NK-92 (cell line): ENCODE data around the gene ETAA1.

Experiments used
- DNase-seq: peaks from one replicate; lab custom pipeline; 2025; ENCODE audit not compliant: unreplicated experiment; lab: John Stamatoyannopoulos, UW

Gene ETAA1

DNA sequence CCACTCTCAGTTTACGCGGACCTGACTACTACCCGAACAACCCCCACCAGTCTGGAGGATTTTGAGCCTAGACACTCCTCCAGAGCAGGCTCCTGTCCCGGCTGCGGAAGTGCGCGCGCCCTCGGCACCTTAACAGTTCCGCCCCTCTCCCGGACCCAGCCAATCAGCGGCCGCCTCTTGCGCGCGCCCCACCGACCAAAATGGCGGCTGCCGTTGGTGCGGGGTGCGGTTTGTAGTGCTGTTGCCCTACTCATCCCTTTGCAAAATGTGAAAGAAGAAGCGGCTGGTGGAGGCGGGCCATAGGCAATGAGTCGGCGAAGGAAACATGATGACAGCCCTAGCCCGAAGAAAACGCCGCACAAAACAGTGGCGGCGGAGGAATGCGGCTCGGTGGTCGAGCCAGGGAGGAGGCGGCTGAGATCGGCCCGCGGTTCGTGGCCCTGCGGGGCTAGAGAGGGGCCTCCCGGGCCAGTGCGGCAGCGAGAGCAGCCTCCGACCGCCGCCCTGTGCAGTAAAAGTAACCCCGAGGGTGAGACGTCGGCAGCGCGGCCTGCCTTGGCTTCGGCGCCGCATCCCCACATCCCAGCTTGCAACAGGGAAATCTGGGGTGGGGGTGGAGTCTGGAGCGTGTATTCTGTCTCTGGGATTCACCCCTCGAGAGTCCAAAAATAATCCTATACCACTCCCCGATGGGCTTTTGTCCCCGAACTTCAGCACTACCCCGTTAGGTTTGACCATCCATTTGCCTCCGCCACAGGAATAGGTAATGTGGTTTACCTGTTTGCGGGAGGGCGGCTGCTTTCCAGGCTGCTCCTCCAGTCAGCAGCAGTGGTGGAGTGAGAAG is at the start of gene ETAA1:
Gene ETAA1 (plus strand): TSS at position 191 of the 844 bp plus-strand sequence. CDS start 116 bp downstream, at position 307.
- peak; percentile 54 for DNase-seq

DNA sequence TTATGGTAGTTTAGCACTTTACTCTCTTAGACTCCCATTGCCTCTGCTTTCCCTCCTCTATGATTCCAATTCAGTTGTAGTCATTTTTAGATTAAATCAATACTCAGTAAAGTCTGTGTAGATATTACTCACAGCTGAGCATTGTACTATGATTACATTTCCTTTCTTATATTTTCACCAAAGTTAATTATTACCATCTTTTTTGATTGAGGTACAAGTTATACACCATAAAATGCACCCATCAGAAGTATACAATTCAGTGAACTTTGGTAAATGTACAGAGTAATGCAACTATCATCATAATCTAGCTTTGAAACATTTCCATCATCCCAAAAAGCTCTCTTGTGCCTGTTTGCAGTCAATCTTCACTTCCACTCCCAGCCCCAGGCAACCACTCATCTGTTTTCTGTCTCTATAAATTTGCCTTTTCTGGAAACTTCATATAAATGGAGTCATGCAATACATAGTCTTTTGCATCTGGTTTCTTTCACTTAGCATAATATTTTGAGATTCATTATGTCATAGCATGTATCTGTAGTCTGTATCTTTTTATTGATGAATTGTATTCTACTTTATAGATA is 30.2 kb upstream of the ETAA1 start:
- no peak for DNase-seq

DNA sequence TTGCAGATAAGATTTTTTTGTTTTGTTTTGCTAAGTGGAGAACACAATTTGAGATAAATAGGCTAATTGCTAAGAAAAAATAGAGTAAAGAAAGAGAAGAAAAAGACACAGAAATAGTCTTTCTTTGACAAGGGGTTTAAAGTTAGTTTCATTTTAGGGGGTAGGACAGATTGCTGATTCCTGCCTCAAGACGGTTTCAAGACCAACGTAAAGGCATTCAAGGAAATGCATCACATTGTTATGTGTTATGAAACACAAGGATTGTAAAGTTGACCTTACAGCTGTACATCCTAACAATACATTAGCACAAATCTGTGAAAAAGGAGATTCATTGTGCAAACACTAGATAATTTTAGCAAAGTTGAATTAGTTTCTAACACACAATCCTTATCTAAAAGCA is 22.7 kb upstream of the ETAA1 start:
- DNase-seq: no peak

DNA sequence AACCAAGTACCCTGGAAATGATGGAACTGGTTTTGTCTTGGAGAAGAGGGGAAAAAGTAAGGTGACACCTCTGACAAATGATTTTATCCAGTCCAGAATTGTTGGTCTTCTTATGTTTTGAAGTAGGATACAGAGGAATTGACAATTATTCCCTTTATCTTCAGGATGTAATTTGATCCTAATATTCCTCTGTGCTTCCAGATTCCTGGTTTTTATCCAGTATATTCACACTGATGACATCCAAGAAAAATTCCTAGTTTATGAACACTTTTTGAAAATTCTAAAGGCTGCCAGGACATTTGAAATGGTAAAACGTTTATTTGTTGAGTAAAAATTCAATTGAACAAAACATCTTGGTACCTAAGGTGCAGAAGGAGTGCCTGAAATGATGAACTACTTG is 22.2 kb upstream of the ETAA1 start:
- DNase-seq: no peak

DNA sequence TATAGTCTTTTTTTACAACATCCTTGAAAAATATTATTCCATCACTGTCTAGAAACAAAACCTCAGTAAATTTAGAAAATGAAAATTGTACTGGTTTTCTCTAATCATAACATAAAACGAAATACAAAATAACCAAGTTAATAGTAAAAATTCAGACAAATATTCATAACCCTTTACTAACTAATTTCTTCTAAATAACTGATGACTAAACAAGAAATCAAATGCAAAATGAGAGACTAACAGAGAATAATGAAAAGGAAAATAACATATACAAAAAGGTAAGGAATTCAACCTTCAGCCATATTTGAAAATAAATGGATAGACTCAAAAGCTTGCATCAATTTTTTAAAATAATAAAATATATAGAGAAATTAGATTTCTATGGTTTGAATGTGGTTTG is 18.6 kb upstream of the ETAA1 start:
- no peak for DNase-seq

DNA sequence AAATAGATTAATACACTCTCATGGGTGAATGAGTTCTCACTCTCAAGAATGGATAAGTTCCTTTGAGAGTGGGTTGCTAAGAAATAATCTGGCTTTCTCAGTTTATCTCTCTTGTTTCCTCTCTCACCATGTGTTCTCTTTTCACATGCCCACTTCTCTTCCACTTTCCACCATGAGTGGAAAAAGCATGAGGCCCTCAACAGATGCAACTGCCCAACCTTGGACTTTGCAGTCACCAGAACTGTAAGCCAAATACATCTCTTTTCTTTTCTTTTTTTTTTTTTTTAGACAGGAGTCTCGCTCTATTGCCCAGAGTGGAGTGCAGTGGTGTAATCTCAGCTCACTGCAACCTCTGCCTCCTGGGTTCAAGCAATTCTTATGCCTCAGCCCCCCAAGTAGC is 18.1 kb upstream of the ETAA1 start:
- DNase-seq: no peak

DNA sequence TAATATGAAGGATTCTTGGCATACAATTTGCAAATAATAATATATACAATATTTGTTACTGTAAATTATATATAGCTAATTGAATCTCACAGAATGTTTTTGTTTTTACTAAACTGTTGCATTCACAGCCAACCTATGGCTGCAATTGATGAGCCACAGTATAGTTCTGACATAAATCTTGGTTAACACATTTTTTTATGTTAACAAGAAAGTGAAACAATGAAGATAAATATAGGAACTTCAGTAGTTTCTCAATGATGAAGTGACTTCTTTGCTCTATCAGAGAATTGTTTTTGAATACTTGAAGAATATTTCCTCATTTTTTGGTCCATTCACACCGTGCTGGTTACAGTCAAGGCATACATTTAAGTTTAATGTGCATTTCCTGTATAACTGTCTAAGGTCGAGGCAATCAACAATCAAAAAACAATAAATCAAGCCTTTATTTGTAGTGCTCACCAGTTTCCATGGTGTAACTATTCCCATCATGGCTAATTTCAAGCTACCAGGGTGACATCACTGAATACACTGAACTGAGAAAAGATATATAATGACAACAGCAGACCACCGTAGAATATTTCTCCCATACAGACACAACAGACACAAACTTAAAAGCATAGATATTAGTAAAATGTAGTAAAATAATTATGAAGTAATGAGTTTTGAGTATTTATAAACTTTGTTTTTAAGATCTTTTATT is 12.9 kb upstream of the ETAA1 start:
- no peak for DNase-seq

DNA sequence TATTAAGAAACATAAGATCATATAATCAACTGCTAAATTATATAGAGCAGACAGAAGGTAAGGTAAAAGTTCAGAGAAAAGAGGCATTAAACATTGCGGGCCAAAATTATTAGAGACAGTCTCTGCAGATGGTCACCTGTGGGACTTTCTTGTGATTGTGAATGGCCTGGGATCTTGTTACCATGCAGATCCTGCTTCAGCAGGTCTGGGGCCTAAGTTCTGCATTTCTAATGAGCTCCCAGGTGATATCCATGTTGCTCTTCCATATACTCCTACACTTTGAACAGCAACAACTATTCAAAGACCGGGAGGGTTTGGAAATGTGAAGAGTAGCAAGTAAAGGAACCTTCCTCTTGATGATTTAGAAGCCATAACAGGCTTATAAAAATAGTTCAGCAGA is 8.5 kb upstream of the ETAA1 start:
- DNase-seq: no peak

DNA sequence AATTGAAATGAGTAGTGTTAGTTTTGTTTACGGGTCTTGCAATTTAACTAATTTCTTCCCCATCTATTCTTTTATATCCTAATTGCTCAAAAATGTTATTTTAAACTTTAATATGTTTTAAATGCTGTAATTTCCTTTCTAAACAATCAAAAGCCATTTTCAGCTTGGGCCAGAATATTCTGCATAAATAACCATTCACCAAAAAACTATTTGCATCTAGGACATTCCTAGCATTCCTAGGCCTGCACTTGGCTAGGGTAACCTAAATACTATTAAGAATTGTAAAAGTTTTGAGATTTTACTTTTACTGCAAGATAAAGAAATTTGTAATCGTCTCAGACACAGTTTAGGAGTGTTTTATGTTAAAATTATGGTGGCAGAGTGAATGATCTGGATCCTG is 7.8 kb upstream of the ETAA1 start:
- DNase-seq: no peak

DNA sequence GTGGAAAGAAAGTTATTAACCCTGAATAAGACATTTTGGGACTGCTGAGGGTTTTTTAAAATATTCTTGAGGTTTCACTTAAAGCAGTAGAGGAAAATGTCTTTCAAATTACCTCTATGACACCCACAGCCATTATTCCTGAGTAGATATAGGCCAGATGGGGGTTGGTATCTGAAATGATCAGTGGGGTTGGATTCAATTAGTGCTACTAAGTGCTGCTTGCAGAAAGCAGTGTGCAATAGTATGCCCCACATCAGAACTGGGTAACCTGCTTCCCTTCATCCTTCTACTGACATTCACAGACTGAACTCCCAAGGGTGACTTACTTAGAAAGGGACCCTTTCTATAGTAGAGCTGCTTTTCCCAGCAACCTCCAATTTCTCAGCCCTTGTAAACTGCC is 7.3 kb upstream of the ETAA1 start:
- no peak for DNase-seq

DNA sequence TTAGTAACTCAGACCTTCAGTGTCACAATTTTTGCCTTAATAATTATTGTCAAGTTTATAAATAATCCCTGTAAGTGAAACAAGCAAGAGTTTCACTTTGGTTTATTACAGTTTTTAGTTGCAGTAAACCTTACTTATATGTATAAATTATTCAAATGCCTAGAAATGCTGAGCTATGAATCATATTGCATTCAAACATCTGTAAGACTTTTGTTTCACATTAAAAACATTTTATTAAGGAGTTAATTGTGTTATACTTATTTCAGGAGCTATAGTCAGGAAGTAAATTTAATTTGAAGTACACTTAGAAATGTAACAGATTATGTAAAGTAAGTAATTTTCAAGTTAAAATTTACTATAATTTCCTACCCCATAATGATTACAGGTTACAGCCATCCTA is 3.9 kb upstream of the ETAA1 start:
- no peak for DNase-seq

DNA sequence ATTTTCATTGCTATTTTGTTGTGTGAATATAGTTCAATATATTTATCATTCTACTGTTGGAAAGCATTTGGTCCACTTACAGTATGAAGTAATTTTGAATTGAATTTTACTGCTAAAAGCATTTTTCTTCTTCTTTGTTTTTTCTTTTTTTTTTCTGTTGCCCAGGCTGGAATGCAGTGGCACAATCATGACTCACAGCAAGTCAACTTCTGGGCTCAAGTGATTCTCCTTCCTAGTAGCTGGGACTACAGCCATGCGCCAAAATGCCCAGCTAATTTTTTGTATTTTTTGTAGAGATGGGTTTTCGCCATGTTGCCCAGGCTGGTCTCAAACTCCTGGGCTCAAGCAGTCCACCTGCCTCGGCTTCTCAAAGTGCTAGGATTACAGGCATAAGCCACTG is 2.4 kb upstream of the ETAA1 start:
- no peak for DNase-seq

DNA sequence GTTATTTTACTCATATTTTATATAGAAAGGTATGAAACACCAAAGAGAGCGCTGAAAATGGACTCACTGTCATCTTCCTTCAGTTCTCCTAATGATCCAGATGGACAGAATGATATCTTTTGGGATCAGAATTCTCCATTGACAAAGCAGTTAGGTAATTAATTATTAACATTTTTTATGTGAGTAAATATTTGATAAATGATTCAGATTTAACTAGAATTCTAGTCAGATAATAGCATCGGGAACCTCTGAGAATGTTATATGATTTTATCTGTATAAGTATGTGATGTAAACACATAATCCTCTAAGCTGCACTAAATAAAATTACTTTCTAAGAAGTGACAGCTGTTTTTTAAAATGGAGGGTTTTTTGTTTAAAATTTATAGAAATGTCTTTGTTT is 2.0 kb downstream of the ETAA1 start:
- DNase-seq: no peak

DNA sequence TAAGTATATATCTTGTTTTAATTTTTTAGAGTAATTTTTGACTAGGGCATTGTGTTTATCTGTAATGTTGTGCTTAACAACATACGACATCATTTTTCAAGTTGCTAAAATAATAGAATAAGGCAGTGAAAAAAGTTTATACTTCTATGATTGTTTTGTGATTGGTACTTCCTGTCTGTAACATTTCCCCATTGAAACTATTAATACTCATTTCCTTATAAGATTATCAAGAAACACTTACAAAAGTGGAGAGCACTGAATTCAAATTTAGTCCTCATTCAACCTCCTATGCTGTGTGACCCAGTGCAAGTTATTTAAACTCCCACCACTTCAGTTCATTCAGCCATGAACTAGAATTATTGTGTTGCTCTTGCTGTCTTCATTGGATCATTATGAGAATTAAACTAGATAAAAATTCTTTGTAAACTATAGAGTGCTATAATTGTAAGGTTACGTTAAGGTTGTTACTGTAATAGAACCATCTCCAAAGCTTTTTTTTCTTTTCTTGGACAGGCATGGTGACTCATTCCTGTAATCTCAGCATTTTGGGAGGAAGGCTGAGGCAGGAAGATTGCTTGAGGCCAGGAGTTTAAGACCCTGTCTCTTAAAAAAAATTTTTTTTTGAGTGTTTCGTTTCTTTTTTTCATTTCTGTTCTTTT is 2.8 kb downstream of the ETAA1 start:
- DNase-seq: no peak

DNA sequence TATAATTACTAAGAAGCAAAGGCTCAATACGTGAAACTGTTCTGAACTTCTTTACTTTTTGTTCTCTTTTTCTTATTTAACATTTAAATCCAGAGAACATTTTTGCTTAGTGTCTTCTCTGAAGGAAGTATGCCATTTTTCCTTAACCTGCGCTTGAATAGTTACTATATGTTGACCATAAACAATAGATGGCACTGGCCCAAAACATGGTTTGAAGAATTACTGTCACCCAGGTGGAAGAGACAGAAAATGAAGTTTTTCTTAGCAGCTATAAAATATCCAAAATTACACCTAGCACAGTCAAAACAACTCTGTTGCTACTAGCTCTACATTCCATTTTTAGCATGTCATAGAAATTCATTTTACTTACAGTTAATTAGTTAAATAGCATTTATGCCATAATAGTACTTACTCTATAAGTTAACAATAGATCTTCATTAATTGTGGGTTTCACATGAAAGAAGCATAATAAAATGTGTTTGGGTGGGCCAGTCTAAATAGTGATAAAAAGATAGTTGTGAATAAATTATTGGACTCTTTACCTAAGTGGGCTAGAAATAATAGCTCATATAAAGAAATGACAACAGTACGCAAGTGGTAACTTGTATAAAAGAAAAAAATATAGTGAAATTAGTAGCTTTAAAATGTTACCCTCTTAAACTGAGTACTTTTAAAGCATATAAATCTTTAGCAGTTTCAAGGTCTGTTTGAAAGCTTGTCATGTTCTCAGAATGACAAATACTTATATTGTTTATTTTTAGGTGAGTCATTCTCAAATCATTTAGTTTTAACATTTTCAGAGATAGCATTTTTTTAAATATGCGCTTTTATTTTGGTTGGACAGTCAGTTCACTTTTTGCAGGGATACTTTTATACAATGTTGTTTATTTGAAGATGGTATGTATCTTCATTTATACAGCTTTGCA is 3.7 kb downstream of the ETAA1 start:
- no peak for DNase-seq

DNA sequence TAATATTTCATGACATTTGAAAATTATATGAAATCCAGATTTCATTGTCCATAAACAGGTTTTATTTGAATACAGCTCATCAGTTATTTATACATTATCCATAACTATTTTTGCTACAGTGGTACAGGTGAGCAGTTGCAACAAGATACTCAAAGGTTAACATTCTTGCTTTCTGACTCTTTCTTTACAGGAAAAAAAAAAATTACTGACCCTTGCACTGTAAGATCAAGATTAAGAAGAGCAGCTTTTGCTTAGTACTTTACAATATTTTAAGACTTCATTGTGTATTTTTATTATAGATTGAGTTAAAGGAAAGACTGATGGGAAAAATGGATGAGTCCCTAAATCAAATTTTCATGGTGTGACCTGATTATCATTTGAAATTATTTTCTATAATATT is 11.2 kb downstream of the ETAA1 start:
- no peak for DNase-seq

DNA sequence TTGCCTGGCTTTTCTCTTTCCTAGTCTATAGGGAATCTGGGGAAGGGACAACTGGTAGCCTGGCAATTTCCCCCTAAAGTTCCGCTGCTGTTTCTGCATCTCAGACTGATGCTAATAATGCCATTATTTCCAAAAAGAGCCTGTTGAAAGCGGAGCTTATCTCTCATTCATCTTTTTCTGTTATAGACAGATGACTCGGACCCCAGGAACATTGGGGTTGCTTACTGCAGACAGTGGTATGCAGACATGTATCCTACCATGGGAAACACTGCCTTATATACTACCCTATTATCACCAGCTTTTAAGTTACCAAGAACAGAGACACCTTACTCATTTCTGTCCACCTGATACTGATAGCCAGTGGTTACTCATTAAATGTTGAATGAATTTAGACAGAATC is 15.3 kb downstream of the ETAA1 start:
- no peak for DNase-seq

DNA sequence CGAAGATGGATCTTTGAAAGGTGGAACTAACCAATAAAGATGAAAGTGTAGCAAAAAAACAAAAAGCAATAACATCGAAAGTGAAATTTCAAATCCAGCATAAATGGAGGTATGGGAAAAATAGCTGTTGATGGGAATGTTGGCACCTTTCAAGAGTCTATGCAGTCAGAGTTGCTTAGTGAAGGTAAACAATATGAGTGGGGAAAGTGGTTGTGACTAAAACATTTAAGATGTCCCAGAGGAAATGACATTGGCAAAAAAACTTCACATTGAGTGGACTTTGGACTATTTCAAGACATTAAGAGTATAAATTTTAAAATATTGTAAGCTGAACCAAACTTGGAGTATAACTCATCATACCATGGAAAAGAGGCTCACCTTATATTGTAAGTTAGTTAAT is 17.7 kb downstream of the ETAA1 start:
- DNase-seq: no peak

DNA sequence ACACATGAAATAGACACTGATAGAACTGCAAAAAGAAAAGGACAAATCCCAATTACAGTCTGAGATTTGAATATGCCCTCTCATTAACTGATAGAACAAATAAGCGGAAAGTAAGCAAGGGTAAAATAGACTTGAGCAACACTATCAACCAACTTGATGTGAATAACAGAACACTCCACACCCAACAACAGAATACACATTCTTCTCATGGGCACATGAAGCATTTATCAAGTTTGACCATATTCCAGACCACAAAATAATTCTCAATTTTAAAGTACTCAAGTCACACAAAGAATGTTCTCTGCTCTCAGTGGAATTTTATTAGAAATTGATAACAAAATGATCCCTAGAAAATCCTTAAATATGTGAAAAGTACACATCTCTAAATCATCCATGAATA is 19.0 kb downstream of the ETAA1 start:
- no peak for DNase-seq

DNA sequence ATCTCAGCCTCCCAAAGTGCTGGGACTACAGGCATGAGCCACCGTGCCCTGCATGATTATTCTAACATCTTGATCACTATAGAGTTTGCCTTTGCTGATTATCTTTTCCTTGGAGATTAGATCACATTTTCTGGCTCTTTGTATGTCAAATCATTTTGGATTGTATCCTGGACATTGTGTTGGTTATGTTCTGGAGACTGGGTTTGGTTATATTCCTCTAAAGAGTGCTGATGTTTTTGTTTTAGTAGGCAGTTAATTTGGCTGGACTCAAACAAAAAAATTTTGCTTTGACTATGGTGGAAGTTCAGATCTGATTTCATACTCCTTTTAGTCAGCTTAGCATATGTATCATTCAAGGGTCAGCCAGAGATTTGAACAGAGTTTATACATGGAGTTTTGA is 26.4 kb downstream of the ETAA1 start:
- no peak for DNase-seq

DNA sequence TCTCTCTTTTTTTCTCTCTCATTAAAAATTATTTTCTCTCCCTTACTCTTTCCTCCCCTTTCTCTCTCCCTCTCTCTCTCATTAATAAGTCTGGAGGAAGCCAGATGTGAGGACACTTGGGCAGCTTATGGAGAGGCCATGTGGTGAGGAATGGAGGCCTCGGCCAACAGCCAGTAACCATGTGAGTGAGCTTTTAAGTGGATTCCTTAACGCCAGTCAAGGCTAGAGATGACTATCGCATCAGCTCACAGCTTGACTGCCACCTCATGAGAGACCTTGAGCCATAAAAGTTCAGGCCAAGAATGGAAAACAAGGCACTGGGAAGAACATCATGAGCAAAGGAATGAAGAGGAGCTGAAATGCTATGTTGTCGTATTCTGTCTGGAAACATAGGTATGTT is 39.1 kb downstream of the ETAA1 start:
- DNase-seq: no peak
